ENCODE results near the gene C5orf52.

DNA sequence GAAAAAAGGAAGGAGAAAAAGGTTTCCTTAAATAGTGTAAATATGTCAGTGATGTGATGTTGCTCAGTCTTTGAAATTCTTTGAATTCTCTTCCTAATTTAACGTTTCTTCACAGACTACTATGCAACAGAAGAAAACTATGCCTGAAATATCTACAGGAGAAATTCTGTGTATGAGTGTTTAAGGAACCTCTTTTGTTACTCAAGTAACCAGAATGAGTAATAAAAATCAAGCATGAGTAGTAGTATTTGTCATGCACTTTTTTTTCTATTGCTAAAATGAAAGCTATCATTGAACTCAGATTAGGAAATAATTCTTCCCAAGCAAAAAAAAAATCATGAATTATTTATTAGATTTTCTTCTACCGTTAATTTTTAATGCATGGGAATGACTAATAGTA, 39.5 kb downstream of the C5orf52 start:
- TF ChIP-seq, protein P1, sequence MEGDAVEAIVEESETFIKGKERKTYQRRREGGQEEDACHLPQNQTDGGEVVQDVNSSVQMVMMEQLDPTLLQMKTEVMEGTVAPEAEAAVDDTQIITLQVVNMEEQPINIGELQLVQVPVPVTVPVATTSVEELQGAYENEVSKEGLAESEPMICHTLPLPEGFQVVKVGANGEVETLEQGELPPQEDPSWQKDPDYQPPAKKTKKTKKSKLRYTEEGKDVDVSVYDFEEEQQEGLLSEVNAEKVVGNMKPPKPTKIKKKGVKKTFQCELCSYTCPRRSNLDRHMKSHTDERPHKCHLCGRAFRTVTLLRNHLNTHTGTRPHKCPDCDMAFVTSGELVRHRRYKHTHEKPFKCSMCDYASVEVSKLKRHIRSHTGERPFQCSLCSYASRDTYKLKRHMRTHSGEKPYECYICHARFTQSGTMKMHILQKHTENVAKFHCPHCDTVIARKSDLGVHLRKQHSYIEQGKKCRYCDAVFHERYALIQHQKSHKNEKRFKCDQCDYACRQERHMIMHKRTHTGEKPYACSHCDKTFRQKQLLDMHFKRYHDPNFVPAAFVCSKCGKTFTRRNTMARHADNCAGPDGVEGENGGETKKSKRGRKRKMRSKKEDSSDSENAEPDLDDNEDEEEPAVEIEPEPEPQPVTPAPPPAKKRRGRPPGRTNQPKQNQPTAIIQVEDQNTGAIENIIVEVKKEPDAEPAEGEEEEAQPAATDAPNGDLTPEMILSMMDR (IDR thresholded peaks at IDR 0.05): no peak
- TF ChIP-seq POLR2A (IDR thresholded peaks at IDR 0.05): no peak

All from breast epithelium (tissue), 3 donors.